Upper lobe of left lung (tissue), 6 donors: Measurements from ENCODE around the gene ANKRD31. TPM values are rescaled to one million over a fixed set of nuclear protein-coding genes. Genes with fewer than 3 reads are reported as not detected.

ENCODE experiments used
- ATAC-seq, 2 donors: fragments of 200-7000 bp; cut with Tn5 transposase; one replicate each; pipeline ENCODE4 v1.9.1; 2022; ENCODE audit warnings: mild to moderate bottlenecking in 2 of 2, moderate library complexity in 2 of 2; ENCODE audit not compliant: low FRiP score in 2 of 2
- DNase-seq, 2 donors: peaks; one replicate each; pipeline ENCODE4 v3.0.0-alpha.2; 2019 to 2020
- H3K27ac ChIP-seq, 4 donors: fragments of 200-600 bp; sonication (generic); one replicate each; pipeline ENCODE4 v1.5.1; 2016 to 2019
- H3K27me3 ChIP-seq, 4 donors: fragments of 200-600 bp; sonication (generic); one replicate each; pipeline ENCODE4 v1.5.1; 2017 to 2019
- H3K36me3 ChIP-seq, 4 donors: fragments of 200-600 bp; sonication (generic); one replicate each; pipeline ENCODE4 v1.5.1; 2016 to 2019
- H3K4me1 ChIP-seq, 4 donors: fragments of 200-600 bp; sonication (generic); one replicate each; pipeline ENCODE4 v1.5.1; 2018 to 2019
- H3K4me3 ChIP-seq, 4 donors: fragments of 200-600 bp; sonication (generic); one replicate each; pipeline ENCODE4 v1.5.1; 2017 to 2019; ENCODE audit warnings: mild to moderate bottlenecking in 2 of 4, moderate library complexity in 1 of 4
- H3K9me3 ChIP-seq, 4 donors: fragments of 200-600 bp; sonication (generic); one replicate each; pipeline ENCODE4 v1.5.1; 2018 to 2019
- CTCF ChIP-seq, 6 experiments: fragments of 450-650 bp in 4 of 6; fragments of 200-600 bp in 2 of 6; sonication (generic) in 2 of 6; IDR thresholded peaks; one replicate each; pipeline ENCODE4 v1.5.1; 2016 to 2019; ENCODE audit warnings: antibody characterized with exemption in 6 of 6
- EP300 ChIP-seq, 4 donors: sonication (generic); formaldehyde crosslinking; IDR thresholded peaks; one replicate each; pipeline ENCODE4 v1.5.1; 2017; ENCODE audit warnings: antibody characterized with exemption in 4 of 4, control low read depth in 2 of 4
- POLR2A ChIP-seq, 4 donors: fragments of 450-650 bp; IDR thresholded peaks; one replicate each; pipeline ENCODE4 v1.5.1; 2016 to 2017; ENCODE audit warnings: antibody characterized with exemption in 4 of 4, mild to moderate bottlenecking in 2 of 4
- POLR2AphosphoS5 ChIP-seq, 2 donors: sonication (generic); formaldehyde crosslinking; IDR thresholded peaks; one replicate each; pipeline ENCODE4 v1.5.1; 2017; ENCODE audit warnings: antibody characterized with exemption in 2 of 2
- WGBS, 2 donors: methylation state at CpG; one replicate each; pipeline ENCODE4 v1.1.5; 2017 to 2018; 5-methylcytosine and 5-hydroxymethylcytosine counted together
- total RNA-seq, 6 donors: library from RNA; depleted of rRNA in 4 of 6; stranded (reverse); fragments of >200 nt in 4 of 6; gene quantifications; one replicate each; pipeline versions ENCODE4 v1.1.0 to v1.2.1, GENCODE V29; 2016 to 2021
- donor health status: DM: no; HTN: no; CAD: no; lungs with moderate emphysema.
- donor health status: DM: no; HTN: yes; CAD: no; lungs with severe emphysema.

Gene ANKRD31
- total RNA-seq, 6 donors from 2014 or later, result under 0.01 to 0.17 (median 0.11) TPM; not detected in 2

- H3K9me3 ChIP-seq, result no peaks in the 10 kb centered on the region
- WGBS, 2 donors, result 64 to 67% methylated on average over 4 of the region's 4 CpGs
- no peaks in the 10 kb centered on the region for H3K36me3 ChIP-seq
- no peak for DNase-seq
- H3K27me3 ChIP-seq, result no peaks in the 10 kb centered on the region
- H3K4me3 ChIP-seq, result no peak overlapping the region
- no peak overlapping the region for H3K27ac ChIP-seq
- H3K4me1 ChIP-seq, result no peaks in the 10 kb centered on the region
- ATAC-seq, result no peak
- TF ChIP-seq POLR2A (IDR thresholded peaks at IDR 0.05), result no peak
- no peak for TF ChIP-seq CTCF (IDR thresholded peaks at IDR 0.05)
- no peak for TF ChIP-seq EP300 (IDR thresholded peaks at IDR 0.05)
- TF ChIP-seq POLR2AphosphoS5 (IDR thresholded peaks at IDR 0.05), result no peak
These were observed 176.6 kb downstream of the ANKRD31 start for GRCh38 chr5:75059912-75060545.

GRCh38 chr5:75058986-75059535 is 177.6 kb downstream of the ANKRD31 start:
- WGBS, 2 donors, result 90 to 96% methylated on average over 3 of the region's 3 CpGs
- H3K27me3 ChIP-seq, result no peaks in the 10 kb centered on the region
- DNase-seq (no peak), ATAC-seq (no peak)
- no peak overlapping the region for H3K4me3 ChIP-seq
- no peaks in the 10 kb centered on the region for H3K36me3 ChIP-seq
- TF ChIP-seq POLR2AphosphoS5 (IDR thresholded peaks at IDR 0.05), result no peak
- TF ChIP-seq CTCF (IDR thresholded peaks at IDR 0.05), result no peak
- TF ChIP-seq POLR2A (IDR thresholded peaks at IDR 0.05), result no peak
- TF ChIP-seq EP300 (IDR thresholded peaks at IDR 0.05), result no peak
- H3K4me1 ChIP-seq, result peaks cover 0 to 7% (median 6%) of the 10 kb centered on the region in 4 donors
- no peak overlapping the region for H3K27ac ChIP-seq
- H3K9me3 ChIP-seq, result no peaks in the 10 kb centered on the region

- Histone ChIP-seq H3K27ac (no peak overlapping the region), H3K4me3 (no peak overlapping the region), H3K9me3 (no peaks in the 10 kb centered on the region), H3K27me3 (peaks cover 0 to 8% (median 0%) of the 10 kb centered on the region in 4 donors), H3K4me1 (peaks cover 0 to 13% (median 6%) of the 10 kb centered on the region in 4 donors), H3K36me3 (no peaks in the 10 kb centered on the region)
- ATAC-seq (no peak), DNase-seq (no peak)
- 31 to 36% methylated on average over 2 of the region's 2 CpGs for WGBS, 2 donors
- no peak for TF ChIP-seq POLR2A (IDR thresholded peaks at IDR 0.05)
- no peak for TF ChIP-seq POLR2AphosphoS5 (IDR thresholded peaks at IDR 0.05)
- TF ChIP-seq CTCF (IDR thresholded peaks at IDR 0.05), result no peak
- no peak for TF ChIP-seq EP300 (IDR thresholded peaks at IDR 0.05)
These were observed 179.1 kb downstream of the ANKRD31 start for GRCh38 chr5:75057561-75057960.

GRCh38 chr5:75055727-75056144 is 180.9 kb downstream of the ANKRD31 start:
- TF ChIP-seq POLR2AphosphoS5 (IDR thresholded peaks at IDR 0.05) (no peak), POLR2A (IDR thresholded peaks at IDR 0.05) (no peak), CTCF (IDR thresholded peaks at IDR 0.05) (no peak), EP300 (IDR thresholded peaks at IDR 0.05) (no peak)
- no peaks in the 10 kb centered on the region for H3K9me3 ChIP-seq

More at GRCh38 chr5:75055727-75056144, 180.9 kb downstream of the ANKRD31 start:
- no peak for DNase-seq
- ATAC-seq, result no peak
- no peak overlapping the region for H3K27ac ChIP-seq
- H3K4me1 ChIP-seq, result peaks cover 0 to 27% (median 13%) of the 10 kb centered on the region in 4 donors
- peaks cover 0 to 8% (median 0%) of the 10 kb centered on the region in 4 donors for H3K27me3 ChIP-seq
- no peaks in the 10 kb centered on the region for H3K36me3 ChIP-seq
- WGBS, 2 donors, result 92% methylated on average over 1 of the region's 1 CpG; no CpG with 5 or more reads in 1 of the 2 donors
- no peak overlapping the region for H3K4me3 ChIP-seq
